Muscle layer of colon (tissue), 2 donors: ENCODE results near the gene GTPBP6.
"Not testable (repeated sequence)": the region's sequence is repeated elsewhere in the genome, so short reads cannot be mapped to it uniquely, and the experiment has no call there.

Source experiments
- H3K27ac ChIP-seq: one replicate; pipeline ENCODE4 v1.7.0; 2013; ENCODE audit warnings: low read depth, mild to moderate bottlenecking, low read length, moderate library complexity
- H3K27me3 ChIP-seq, 2 donors: one replicate each; pipeline ENCODE4 v1.7.0; 2013; ENCODE audit warnings: low read length in 2 of 2, mild to moderate bottlenecking in 2 of 2; ENCODE audit not compliant: insufficient read depth in 2 of 2, control insufficient read depth in 1 of 2
- H3K36me3 ChIP-seq: one replicate; pipeline ENCODE4 v1.7.0; 2013; ENCODE audit warnings: mild to moderate bottlenecking, low read length; ENCODE audit not compliant: insufficient read depth
- H3K4me1 ChIP-seq: one replicate; pipeline ENCODE4 v1.7.0; 2013; ENCODE audit warnings: mild to moderate bottlenecking, low read length; ENCODE audit not compliant: insufficient read depth
- H3K4me3 ChIP-seq, 2 donors: one replicate each; pipeline ENCODE4 v1.7.0; 2013; ENCODE audit warnings: low read length in 2 of 2, low read depth in 1 of 2, mild to moderate bottlenecking in 1 of 2, moderate library complexity in 1 of 2
- H3K9ac ChIP-seq: one replicate; pipeline ENCODE4 v1.7.0; 2013; ENCODE audit warnings: low read length
- H3K9me3 ChIP-seq: one replicate; pipeline ENCODE4 v1.7.0; 2013; ENCODE audit warnings: mild to moderate bottlenecking, low read length
- donor health status: abdominal sarcoma.
- donor health status: Adenocarcinoma of cecum.

GTPBP6 gene

GRCh38 chrX:357693-358471 is 39.3 kb upstream of the GTPBP6 start:
- no peaks in the 10 kb centered on the region for H3K4me1 ChIP-seq
- H3K36me3 ChIP-seq, result peaks cover 4% of the 10 kb centered on the region

GRCh38 chrX:357035-357692 is 38.6 kb upstream of the GTPBP6 start:
- no peak overlapping the region for H3K9ac ChIP-seq
- H3K36me3 ChIP-seq, result peaks cover 4% of the 10 kb centered on the region
- H3K27ac ChIP-seq, result no peak overlapping the region
- H3K4me3 ChIP-seq, result no peak overlapping the region
- no peaks in the 10 kb centered on the region for H3K9me3 ChIP-seq
- no peaks in the 10 kb centered on the region for H3K4me1 ChIP-seq
- no peaks in the 10 kb centered on the region for H3K27me3 ChIP-seq

More at GRCh38 chrX:357693-358471, 39.3 kb upstream of the GTPBP6 start:
- no peaks in the 10 kb centered on the region for H3K27me3 ChIP-seq
- H3K27ac ChIP-seq, result no peak overlapping the region
- H3K9ac ChIP-seq, result no peak overlapping the region
- H3K4me3 ChIP-seq, result no peak overlapping the region
- H3K9me3 ChIP-seq, result no peaks in the 10 kb centered on the region

- Histone ChIP-seq H3K36me3 (peaks cover 4% of the 10 kb centered on the region), H3K4me1 (no peaks in the 10 kb centered on the region), H3K27ac (no peak overlapping the region), H3K27me3 (no peaks in the 10 kb centered on the region), H3K9me3 (no peaks in the 10 kb centered on the region), H3K9ac (no peak overlapping the region), H3K4me3 (no peak overlapping the region)
Observed at GRCh38 chrX:356385-357034, 37.9 kb upstream of the GTPBP6 start.

- peaks cover 4% of the 10 kb centered on the region for H3K36me3 ChIP-seq
- H3K27ac ChIP-seq, result no peak overlapping the region
- H3K9ac ChIP-seq, result no peak overlapping the region
- no peaks in the 10 kb centered on the region for H3K9me3 ChIP-seq
- H3K27me3 ChIP-seq, result no peaks in the 10 kb centered on the region
- H3K4me3 ChIP-seq, result no peak overlapping the region
- H3K4me1 ChIP-seq, result no peaks in the 10 kb centered on the region
Observed at GRCh38 chrX:355329-356050, 36.9 kb upstream of the GTPBP6 start.

GRCh38 chrX:353566-354535 is 35.3 kb upstream of the GTPBP6 start:
- H3K27me3 ChIP-seq, result no peaks in the 10 kb centered on the region
- H3K27ac ChIP-seq, result no peak overlapping the region
- no peaks in the 10 kb centered on the region for H3K9me3 ChIP-seq
- no peaks in the 10 kb centered on the region for H3K4me1 ChIP-seq
- H3K4me3 ChIP-seq, result no peak overlapping the region
- no peak overlapping the region for H3K9ac ChIP-seq
- no peaks in the 10 kb centered on the region for H3K36me3 ChIP-seq

GRCh38 chrX:352582-353314 is 34.2 kb upstream of the GTPBP6 start:
- no peaks in the 10 kb centered on the region for H3K4me1 ChIP-seq
- no peak overlapping the region for H3K4me3 ChIP-seq
- H3K36me3 ChIP-seq, result no peaks in the 10 kb centered on the region
- no peaks in the 10 kb centered on the region for H3K27me3 ChIP-seq
- H3K9ac ChIP-seq, result no peak overlapping the region
- no peaks in the 10 kb centered on the region for H3K9me3 ChIP-seq
- no peak overlapping the region for H3K27ac ChIP-seq

GRCh38 chrX:352181-352580 is 33.6 kb upstream of the GTPBP6 start:
- H3K9ac ChIP-seq, result no peak overlapping the region
- H3K36me3 ChIP-seq, result no peaks in the 10 kb centered on the region
- H3K4me1 ChIP-seq, result no peaks in the 10 kb centered on the region
- no peak overlapping the region for H3K27ac ChIP-seq
- H3K27me3 ChIP-seq, result no peaks in the 10 kb centered on the region
- H3K9me3 ChIP-seq, result no peaks in the 10 kb centered on the region
- no peak overlapping the region for H3K4me3 ChIP-seq

GRCh38 chrX:351736-352135 is 33.1 kb upstream of the GTPBP6 start:
- Histone ChIP-seq H3K4me3 (no peak overlapping the region), H3K4me1 (no peaks in the 10 kb centered on the region), H3K36me3 (no peaks in the 10 kb centered on the region), H3K27me3 (no peaks in the 10 kb centered on the region), H3K9ac (no peak overlapping the region), H3K27ac (no peak overlapping the region), H3K9me3 (no peaks in the 10 kb centered on the region)

GRCh38 chrX:351324-351641 is 32.7 kb upstream of the GTPBP6 start:
- not testable (repeated sequence) for H3K27ac ChIP-seq, H3K4me1 ChIP-seq, H3K4me3 ChIP-seq, H3K27me3 ChIP-seq, H3K9me3 ChIP-seq, H3K9ac ChIP-seq, H3K36me3 ChIP-seq

- H3K4me1 ChIP-seq, result no peaks in the 10 kb centered on the region
- no peaks in the 10 kb centered on the region for H3K9me3 ChIP-seq
- H3K27me3 ChIP-seq, result no peaks in the 10 kb centered on the region
- H3K9ac ChIP-seq, result no peak overlapping the region
- no peaks in the 10 kb centered on the region for H3K36me3 ChIP-seq
- no peak overlapping the region for H3K4me3 ChIP-seq
- no peak overlapping the region for H3K27ac ChIP-seq
Observed at GRCh38 chrX:350534-351323, 32.1 kb upstream of the GTPBP6 start.
